HepG2 (cell line): ENCODE results near the gene EIF6. TPM values are rescaled to one million over a fixed set of nuclear protein-coding genes. Genes with fewer than 3 reads are reported as not detected.

ENCODE experiments used
- MED8 ChIP-seq: sonication (generic); formaldehyde crosslinking; IDR thresholded peaks from 2 replicates; pipeline ENCODE4 v1.8.1; 2023; ENCODE audit warnings: mild to moderate bottlenecking, missing genetic modification reagents; ENCODE audit not compliant: insufficient replicate concordance
- NBN ChIP-seq: fragments of 450-650 bp; conservative IDR thresholded peaks from 2 replicates; pipeline ENCODE4 v1.6.1; 2017
- RBM22 ChIP-seq: fragments of 200-400 bp; formaldehyde crosslinking; optimal IDR thresholded peaks from 2 replicates; pipeline ENCODE3; 2017; ENCODE audit warnings: mild to moderate bottlenecking, low read length, moderate library complexity
- RNF2 ChIP-seq: fragments of 450-650 bp; conservative IDR thresholded peaks from 2 replicates; pipeline ENCODE4 v1.6.1; 2016; ENCODE audit warnings: low read depth
- TCF7 ChIP-seq: sonication (generic); IDR thresholded peaks from 2 replicates; pipeline ENCODE4 v1.6.1; 2016; ENCODE audit warnings: antibody characterized with exemption, low read depth
- TFDP1 ChIP-seq: IDR thresholded peaks from 2 replicates; pipeline ENCODE4 v1.6.1; 2016; ENCODE audit warnings: missing compliant biosample characterization, missing genetic modification reagents, borderline replicate concordance
- ZBTB40 ChIP-seq, 2 experiments: fragments of 450-650 bp in 1 of 2; sonication (generic) in 1 of 2; formaldehyde crosslinking in 1 of 2; IDR thresholded peaks; 2 replicates each; pipeline versions ENCODE4 v1.6.1 to v1.8.0; 2016 to 2022; ENCODE audit warnings: antibody characterized with exemption in 1 of 2, mild to moderate bottlenecking in 1 of 2, missing genetic modification reagents in 1 of 2
- ZXDC ChIP-seq: sonication (generic); formaldehyde crosslinking; IDR thresholded peaks from 2 replicates; pipeline ENCODE4 v1.5.0; 2020; ENCODE audit warnings: mild to moderate bottlenecking, missing genetic modification reagents
- polyA plus RNA-seq, 8 experiments: library from polyadenylated mRNA; depleted of rRNA in 3 of 8; stranded (reverse) in 7 of 8; unstranded in 1 of 8; fragments of >200 nt; fragmentation: Illumina TruSeq in 4 of 8; extraction: Trizol in 4 of 8; gene quantifications; 2 replicates each; pipeline versions ENCODE4 v1.2.1 to v1.2.3, GENCODE V29; 2011 to 2016; ENCODE audit warnings: low read depth in 4 of 8, missing spikeins in 1 of 8, mixed read lengths in 1 of 8; ENCODE audit not compliant: insufficient read depth in 1 of 8
- total RNA-seq, 5 experiments: library from RNA; depleted of rRNA; stranded (reverse); fragments of >200 nt; fragmentation: Illumina TruSeq; extraction: Trizol; gene quantifications; 2 replicates each; pipeline ENCODE4 v1.2.3, GENCODE V29; 2016; ENCODE audit warnings: low read depth in 1 of 5
- TF ChIP-seq, protein P1 (sequence below): IDR thresholded peaks from 2 replicates; pipeline ENCODE4 v1.6.1; 2012; ENCODE audit warnings: low read length, improper control_type of control experiment
- TF ChIP-seq, protein P2 (sequence below): sonication (generic); formaldehyde crosslinking; IDR thresholded peaks from 2 replicates; pipeline ENCODE4 v1.5.0; 2020; ENCODE audit warnings: missing genetic modification reagents, mild to moderate bottlenecking, borderline replicate concordance

Gene EIF6
- total and polyA plus RNA-seq, 2 of the 13 experiments (the other 11 are each of a cell fraction or from before 2014, with no cell fraction given) = 462 to 466 TPM

DNA sequence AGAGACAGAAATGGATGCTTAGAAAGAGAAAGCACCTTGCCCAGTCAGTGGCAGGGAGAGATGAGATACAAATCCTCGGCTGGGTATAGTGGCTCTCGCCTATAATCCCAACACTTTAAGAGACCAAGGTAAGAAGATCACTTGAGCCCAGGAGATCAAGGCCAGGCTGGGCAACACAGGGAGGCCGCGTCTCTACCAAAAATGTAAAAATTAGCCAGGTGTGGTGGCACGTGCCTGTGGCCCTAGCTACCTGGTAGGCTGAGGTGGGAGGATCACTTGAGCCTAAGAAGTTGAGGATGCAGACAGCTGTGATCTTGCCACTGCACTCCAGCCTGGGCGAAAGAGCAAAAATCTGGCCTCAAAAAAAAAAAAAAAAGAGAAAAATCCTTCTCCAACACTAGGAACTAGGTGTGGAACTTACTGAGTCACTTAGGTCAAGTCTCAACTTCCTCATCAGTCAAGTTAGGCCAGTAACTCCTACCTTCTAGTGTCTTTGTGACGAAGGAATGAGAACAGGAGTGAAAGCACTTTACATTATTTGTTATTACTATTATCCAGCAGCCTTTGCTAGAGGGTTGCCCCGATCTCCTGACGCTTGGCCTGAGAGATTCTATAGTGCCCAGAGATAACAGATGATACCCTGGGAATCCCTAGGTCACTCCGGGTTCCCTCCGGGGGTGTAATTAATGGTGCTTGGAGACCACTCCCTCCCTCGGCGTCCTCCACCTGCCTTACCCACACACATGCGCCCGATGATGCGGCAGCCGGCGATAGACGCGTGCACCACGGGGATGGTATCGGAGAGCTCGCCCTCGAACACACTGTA lies 918 bp downstream of the EIF6 start (continued):
- TF ChIP-seq ZBTB40 (IDR thresholded peaks at IDR 0.05) (no peak), ZBTB40 (CRISPR knock-in tag; IDR thresholded peaks at IDR 0.05) (peak; percentile 55; the same call in 1 of the 2 replicates), NBN (no peak), MED8 (CRISPR knock-in tag) (peak; percentile 8), RBM22 (peak; percentile 69), TCF7 (no peak), TFDP1 (peak; percentile 13; the same call in 1 of the 2 replicates), ZXDC (CRISPR knock-in tag) (0 out of 2 replicates have a peak, but pooled peaks have one; percentile 88), RNF2 (0 out of 2 replicates have a peak, but pooled peaks have one; percentile 52)
- TF ChIP-seq, protein P1, sequence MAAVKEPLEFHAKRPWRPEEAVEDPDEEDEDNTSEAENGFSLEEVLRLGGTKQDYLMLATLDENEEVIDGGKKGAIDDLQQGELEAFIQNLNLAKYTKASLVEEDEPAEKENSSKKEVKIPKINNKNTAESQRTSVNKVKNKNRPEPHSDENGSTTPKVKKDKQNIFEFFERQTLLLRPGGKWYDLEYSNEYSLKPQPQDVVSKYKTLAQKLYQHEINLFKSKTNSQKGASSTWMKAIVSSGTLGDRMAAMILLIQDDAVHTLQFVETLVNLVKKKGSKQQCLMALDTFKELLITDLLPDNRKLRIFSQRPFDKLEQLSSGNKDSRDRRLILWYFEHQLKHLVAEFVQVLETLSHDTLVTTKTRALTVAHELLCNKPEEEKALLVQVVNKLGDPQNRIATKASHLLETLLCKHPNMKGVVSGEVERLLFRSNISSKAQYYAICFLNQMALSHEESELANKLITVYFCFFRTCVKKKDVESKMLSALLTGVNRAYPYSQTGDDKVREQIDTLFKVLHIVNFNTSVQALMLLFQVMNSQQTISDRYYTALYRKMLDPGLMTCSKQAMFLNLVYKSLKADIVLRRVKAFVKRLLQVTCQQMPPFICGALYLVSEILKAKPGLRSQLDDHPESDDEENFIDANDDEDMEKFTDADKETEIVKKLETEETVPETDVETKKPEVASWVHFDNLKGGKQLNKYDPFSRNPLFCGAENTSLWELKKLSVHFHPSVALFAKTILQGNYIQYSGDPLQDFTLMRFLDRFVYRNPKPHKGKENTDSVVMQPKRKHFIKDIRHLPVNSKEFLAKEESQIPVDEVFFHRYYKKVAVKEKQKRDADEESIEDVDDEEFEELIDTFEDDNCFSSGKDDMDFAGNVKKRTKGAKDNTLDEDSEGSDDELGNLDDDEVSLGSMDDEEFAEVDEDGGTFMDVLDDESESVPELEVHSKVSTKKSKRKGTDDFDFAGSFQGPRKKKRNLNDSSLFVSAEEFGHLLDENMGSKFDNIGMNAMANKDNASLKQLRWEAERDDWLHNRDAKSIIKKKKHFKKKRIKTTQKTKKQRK = no peak
- TF ChIP-seq, protein P2, sequence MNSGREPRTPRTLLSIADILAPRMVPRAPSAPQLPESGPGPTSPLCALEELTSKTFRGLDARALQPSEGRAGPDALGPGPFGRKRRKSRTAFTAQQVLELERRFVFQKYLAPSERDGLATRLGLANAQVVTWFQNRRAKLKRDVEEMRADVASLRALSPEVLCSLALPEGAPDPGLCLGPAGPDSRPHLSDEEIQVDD (CRISPR knock-in tag) = peak; percentile 53; the same call in 1 of the 2 replicates
